RPMI7951 (cell line): Measurements from ENCODE around the gene ABCC4. TPM values are rescaled to one million over a fixed set of nuclear protein-coding genes. Genes with fewer than 3 reads are reported as not detected.
"Not testable (repeated sequence)": the region's sequence is repeated elsewhere in the genome, so short reads cannot be mapped to it uniquely, and the experiment has no call there.

ENCODE experiments used
- DNase-seq: peaks from one replicate; pipeline ENCODE4 v3.0.0-alpha.2; 2012; ENCODE audit warnings: low read depth
- total RNA-seq: library from RNA; depleted of rRNA; stranded (reverse); fragments of >200 nt; shearing (Covaris generic); gene quantifications from 2 replicates; pipeline ENCODE4 v1.2.3, GENCODE V29; 2014

ABCC4 gene
- total RNA-seq, 1 experiment from 2014 or later = 6.7 TPM

DNA sequence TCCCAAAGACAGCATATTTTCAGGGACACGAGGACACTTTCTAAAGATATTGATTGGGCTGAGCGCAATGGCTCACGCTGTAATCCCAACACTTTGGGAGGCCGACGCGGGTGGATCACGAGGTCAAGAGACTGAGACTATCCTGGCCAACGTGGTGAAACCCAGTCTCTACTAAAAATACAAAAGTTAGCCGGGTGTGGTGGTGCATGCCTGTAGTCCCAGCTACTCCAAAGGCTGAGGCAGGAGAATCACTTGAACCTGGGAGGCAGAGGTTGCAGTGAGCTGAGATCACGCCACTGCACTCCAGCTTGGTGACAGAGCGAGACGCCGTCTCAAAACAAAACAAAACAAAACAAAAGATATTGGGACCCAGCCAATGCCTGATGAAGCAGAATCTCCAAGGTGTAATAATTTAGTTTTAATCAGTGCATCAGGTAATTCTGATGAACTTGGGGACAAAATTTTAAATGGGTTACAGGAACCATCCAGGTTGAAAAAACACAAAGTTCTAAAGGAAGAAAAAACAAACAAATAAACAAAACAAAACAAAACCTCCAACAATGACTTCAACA lies 100.8 kb downstream of the ABCC4 start:
- not testable (repeated sequence) for DNase-seq

DNA sequence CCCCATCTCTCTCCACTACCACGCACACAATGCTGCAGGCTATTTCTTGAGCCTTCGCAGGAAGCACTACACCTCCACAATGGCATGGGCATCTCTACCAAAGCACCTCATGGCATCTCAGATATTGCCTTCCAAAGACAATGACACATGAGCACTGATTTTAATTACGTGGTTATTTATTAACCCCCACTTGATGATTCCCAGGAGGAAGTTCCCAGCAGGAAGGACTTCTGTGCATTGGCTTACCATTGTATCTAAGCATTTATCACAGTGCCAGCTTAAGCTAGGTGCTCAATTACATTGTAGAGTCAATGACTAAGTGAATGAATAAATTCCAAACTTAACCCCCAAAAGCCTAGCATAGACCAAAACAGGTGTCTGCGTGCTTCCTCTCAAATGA lies 101.4 kb downstream of the ABCC4 start:
- DNase-seq = no peak

DNA sequence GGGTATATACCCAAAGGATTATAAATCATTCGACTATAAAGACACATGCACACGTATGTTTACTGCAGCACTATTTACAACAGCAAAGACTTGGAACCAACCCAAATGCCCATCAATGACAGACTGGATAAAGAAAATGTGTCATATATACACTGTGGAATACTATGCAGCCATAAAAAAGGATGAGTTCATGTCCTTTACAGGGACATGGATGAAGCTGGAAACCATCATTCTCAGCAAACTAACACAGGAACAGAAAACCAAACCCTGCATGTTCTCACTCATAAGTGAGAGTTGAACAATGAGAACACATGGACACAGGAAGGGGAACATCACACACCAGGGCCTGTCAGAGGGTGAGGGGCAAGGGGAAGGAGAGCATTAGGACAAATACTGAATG lies 102.6 kb downstream of the ABCC4 start:
- DNase-seq = not testable (repeated sequence)

DNA sequence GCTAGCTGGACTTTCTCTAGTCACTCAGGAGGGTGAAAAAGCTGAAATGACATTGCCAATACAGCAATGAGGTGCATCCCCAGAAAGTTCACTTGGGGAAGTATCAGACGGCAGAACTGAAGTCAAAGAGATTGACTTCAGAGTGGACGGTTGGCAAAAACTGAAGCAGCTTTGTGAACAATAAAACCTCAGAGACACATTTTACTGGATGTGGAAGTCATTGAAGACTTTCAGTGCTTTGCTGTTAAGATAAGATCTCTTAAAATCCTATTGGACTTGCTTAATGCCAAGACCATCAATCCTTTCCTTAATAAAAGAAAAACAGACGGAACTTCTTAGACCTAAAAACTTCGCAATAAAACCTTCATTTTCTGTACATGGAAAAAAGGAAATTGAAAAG lies 103.7 kb downstream of the ABCC4 start:
- no peak for DNase-seq

DNA sequence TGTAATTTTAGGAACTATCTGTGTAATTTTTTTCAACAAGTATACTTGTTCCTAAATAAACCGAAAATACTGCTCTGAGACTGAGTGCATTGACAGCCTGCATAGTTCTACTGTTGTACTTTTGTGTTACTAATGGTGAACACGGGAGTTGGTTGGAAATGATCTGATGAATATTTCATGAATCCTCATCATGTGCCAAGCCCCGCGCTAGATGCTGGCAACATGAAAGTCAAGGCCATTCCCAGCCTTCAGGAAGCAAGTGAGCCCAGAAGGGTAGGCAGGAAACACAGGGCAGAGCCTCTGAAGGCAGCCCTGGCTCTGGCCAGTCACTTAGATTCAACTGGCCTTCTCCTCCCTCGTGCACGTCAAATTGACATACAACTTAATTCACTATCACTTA lies 106.1 kb downstream of the ABCC4 start:
- DNase-seq = no peak

DNA sequence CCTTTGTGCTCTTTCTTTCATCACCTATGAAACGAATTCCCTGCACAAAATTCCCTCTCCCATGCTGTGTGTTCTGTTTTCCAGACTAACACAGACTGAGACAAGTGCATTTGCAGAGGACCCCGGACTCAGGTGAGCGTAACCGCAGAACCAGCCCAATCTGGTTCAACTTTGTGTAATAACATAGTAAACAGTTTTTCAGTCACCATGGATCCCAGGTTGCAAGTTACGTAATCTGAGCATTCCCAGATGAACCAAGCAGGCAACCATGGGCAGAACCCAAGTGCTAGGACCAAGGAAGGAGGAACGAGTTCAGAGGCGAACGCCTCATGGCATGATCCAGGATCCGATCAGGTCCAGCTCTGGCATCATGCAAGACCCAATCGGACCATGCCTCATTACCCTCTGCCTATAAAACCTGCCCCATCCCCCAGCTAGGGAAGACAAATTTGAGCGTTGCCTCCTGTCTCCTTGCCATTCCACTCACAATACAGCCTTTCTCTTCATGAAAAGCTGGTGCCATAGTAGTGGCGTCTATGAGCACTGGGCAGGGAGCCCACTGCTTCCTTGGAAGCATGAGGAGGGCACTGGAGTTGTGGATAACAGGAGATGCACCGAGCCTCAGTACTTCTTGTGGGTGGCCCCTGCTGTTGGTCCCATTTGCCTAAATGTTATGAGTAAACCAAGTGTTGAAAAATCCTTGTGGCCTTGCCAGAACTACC lies 107.6 kb downstream of the ABCC4 start:
- no peak for DNase-seq

DNA sequence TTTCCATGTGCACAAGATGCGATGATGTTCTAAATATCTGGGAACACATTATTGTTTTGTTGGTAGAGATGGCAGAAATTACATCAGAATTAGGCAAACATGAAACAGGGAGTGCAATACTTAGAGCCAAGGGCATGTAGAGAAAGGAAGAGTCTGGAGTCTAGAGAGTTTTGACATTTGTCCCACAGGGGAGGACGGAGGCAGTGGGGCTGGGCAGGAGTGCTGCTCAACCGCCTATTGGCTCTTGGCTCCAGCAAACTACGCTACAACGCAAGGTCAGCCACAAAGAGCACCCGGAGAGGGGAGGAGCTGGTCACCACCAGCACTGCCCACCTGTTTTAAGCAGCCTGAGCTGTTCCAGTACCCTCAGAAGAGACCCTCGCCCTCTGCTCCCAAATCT lies 108.3 kb downstream of the ABCC4 start:
- no peak for DNase-seq

DNA sequence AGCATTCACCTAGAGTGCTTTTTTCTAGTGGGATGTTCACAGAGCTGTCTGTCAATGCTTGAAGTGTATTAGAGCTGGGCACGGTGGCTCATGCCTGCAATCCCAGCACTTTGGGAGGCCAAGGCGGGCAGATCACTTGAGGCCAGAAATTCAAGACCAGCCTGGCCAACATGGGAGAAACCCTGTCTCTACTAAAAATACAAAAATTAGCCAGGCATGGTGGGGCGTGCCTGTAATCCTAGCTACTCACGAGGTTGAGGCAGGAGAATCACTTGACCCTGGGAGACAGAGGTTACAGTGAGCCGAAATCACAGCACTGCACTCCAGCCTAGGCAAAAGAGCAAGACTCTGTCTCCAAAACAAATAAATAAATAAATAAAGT lies 108.7 kb downstream of the ABCC4 start:
- not testable (repeated sequence) for DNase-seq

DNA sequence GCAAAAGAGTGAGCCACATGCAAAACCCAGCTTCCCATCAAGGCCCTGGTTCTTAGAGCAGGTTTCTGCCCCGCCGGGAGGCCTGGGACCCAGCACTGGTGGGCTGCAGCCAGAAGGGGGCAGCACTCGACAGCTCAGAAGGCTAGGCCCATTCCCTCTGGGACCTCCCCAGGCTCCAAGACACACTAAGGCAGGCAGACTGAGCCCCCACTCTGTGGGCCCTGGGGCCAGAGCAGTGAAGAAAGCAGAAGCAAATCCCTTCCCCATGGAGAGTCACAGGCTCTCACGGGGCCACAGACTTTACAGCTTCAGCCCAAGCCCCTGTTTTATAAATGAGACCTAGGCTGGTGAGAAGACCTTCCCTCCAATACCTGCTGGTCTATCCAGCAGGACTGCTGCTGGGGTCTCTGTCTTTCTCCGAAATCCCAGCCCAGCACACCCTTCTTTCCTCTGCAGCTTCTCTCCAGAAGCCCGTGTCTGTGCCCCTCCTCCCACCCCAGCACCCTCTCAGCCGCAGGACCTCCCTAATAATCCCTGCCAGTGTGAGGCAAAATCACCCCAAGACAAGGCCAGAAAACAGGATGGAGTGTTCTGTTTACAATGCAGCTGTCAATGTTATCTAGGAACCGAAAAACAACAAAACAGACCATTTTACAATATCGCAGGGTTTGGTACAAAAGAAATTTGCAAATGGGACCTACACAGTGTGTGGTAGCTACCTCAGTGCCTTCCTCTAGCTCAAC lies 109.3 kb downstream of the ABCC4 start:
- DNase-seq = peak; percentile 57

DNA sequence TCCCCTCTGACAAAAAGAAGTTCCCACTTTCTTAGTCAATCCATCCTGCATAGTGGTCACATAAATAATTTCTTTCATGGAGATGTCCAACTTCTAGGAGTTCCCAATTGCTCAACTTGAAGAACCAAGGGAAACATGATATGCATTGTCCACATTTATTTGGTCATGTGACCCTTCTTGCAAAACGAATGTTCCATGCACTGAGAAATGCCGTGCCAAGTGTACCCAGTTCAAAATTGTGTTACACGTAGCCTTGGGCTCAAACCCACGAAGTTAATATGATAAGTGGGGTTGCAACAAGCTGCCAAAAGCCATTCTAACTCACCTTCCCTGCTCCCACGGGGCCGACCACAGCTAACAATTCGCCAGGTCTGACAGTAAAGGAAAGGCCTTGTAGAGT lies 113.1 kb downstream of the ABCC4 start:
- DNase-seq = no peak

DNA sequence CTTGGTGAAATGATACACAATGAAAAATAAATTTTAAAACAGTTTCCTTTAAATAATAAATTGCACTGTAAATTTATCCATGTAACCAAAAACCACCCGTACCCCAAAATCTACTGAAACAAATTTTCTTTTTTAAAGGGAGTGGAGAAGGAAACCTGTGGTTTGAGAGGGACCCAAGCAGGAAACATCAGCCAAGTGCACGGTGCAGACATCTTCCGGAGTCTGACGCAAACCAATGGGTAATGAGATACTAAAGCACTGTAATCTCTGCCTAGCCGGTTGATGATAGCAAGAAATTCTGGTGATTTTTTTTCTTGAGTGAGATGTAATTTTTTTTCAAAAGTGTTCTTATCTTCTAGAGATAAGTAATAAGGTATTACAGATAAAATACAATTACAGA lies 115.4 kb downstream of the ABCC4 start:
- DNase-seq = no peak

DNA sequence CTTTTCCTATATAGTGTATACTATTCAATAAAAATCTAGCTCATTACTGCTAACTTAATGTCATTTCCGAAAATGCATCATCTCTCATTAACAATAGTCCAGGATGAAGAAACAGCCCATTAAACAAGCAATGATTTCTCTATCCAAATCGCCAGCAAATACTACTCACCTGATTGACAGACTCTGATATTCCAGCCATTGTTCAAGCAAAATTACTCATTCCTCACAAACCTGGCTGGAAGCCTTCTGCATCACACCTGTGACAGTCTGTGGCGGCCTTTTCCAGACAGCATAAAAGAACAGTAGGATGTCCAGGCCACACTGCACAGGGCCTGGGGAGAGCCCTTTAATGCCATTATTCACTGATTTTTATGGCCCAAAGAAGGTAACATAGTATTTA lies 115.9 kb downstream of the ABCC4 start:
- DNase-seq = no peak

DNA sequence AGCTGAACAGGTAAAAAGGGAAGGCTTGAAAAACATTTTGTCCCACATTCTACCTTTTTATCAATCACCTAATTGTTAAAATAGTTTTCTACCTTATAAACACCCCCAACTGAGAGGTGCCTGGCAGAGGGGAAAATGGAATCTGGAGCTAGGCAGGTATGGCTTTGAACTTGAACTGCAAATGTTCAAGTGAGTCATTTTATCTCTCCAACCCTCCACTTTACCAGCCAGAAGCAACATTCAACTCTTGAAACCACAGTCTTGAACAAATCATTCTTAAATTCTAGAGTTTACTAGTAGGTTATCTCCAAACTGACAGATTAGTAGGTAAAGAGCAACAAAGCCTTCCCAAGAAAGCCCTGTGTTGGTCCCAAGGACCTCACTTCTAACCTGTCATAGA lies 116.9 kb downstream of the ABCC4 start:
- DNase-seq = no peak

DNA sequence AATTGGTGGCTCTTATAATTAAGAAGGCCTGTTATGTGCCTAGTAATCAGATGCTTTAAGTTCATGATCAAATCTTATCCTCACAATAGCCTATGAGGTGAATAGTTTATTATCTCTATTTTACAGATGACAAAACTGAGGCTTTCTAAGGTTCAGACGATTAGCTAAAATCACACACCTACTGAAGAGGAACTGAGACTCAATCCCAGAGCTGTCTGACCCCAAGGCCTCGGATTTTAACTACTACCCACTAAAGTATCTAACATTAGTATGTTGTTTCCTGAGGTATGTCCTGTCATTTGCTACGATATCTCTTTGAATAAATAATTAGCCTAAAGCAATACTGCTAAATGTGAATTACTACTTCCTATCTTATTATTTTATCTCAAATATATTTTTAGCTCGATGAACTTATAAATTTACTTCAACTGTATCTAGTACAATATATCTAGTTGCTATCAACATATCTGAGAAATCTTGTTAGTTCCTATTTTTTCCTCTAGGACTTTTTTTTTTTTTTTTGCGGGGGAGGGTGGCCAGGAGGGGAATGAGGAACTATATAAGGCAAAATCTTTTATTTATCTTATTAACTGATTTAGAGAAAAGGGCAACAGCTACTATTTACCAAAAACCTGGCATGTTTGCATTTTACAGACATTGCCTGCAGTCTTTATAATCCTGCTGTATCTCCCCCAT lies 118.5 kb downstream of the ABCC4 start:
- DNase-seq = no peak

DNA sequence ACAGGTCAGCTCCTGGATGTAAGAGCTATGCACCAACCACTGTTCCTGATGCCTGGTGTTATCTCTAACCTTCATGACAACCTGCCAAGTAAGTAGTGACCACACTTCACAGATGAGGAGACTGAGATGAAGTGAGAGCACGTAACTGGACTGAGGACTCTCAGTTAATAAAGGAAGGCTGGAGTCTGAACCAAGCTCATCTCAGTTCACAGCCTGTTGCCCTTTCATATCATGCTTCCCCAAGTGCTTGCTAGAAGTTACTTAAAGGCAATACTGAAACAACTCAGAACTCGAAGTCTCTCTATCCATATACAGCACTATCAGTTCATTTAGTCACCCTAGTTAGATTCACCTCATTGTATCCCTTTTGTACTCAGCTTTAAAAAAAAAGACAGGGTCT lies 119.7 kb downstream of the ABCC4 start:
- DNase-seq = no peak

DNA sequence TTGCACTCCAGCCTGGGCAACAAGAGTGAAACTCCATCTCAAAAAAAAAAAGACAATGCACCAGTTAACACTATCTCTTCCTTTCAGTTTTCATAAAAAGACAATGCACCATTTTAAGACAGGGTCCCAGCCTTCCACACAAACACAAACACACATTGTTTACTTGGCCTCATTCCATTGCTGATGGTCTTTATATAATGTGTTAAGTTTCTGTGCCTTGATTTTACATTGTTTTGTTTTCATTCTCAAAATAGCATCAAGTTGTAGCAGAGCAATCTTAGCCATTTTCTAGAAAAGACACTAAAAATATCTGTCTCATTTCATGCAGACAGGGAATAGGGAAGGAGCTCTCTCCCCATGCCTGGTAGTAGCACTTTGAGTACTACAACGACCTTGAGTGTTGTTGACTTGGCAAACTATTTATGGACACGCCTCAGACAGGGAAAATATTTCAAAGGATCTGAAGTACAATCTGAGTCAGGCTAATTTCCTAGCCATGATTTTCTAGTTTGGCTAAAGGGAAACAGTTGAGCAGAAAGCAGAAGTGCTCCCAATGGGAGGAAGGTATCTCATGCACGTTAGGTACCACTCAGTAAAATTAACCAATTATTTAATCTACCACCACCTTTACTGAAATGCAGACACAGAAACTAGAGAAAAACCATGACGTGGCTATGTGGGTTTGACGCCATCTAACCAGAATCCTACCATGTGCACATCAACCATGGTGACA lies 120.6 kb downstream of the ABCC4 start:
- DNase-seq = no peak

DNA sequence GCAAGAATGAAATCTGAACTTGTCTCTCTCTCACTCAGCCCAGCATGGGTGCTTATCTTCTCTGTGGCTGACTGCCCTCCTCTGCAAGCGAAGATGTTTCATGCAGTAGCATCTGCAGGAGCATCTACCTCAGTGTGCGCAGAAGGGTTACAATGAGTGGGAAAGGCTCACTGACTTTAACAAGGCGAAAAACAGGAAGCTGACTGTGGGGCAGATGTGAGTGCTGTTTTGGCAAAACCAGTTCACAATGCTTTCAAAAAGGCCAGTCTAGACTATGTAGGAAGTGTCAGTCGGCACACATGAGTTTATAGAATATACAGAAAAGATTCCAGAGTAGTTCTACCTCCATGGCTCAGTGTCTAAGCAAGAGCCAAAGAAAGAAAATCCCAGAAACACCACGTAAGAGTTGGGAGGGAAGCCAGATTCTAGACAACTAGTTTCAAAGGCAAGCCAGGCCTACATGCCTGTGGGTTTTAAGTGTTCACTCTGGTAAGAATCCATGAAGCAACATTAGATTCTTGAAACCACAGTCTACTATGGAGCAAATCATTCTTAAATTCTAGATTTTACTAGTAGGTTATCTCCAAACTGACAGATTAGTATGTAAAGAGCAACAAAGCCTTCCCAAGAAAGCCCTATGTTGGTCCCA lies 124.5 kb downstream of the ABCC4 start:
- no peak for DNase-seq

DNA sequence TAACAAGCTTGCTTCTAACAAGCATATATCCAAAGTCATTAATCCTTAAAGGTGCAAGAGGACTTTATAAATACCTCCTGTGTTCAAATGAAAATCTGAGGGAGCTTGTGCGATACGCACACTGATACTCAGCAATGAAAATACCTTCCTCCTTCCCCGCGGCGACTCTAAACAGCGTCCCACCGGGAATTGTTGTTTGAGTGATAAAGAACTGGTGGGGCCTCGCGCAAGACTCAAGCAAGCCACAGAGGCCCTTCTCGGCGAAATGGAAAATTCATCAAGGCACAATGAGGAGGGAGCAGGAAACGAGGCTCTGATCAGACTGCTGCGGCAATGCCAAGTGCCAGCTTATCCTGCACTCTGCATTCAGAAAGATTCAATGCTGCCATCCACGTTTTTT lies 126.7 kb downstream of the ABCC4 start:
- DNase-seq = no peak

DNA sequence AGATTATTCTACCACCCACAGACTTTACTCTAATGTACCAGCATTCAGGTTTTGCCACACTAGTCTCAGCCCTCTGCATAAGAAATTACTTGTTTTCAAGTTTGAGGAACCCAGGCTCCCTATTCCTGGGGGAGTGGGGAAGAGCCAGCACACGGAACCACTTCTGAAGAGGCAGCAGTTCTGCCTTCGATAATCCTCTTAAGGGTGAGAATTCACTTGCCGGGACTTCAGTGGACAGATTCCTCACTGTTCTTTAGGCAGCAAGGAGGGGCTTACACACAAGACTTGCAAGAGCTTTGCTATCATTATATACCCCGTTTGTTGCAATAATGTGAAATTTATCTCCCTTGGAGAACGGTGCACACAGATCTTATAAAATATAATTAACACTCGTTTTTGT lies 133.1 kb downstream of the ABCC4 start:
- no peak for DNase-seq

DNA sequence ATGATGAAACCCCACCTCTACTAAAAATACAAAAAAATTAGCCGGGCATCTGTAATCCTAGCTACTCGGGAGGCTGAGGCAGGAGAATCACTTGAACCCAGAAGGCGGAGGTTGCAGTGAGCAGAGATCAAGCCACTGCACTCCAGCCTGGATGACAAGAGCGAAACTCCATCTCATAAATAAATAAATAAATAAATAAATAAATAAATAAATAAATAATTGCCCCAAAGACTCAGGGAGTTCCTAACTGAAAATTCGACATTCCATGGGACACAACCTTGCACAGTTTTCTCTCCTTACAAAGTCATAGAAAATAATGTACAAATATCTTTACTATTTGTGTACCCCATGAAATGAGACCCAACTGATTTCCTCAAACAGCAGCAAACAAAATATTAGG lies 134.2 kb downstream of the ABCC4 start:
- DNase-seq = not testable (repeated sequence)

DNA sequence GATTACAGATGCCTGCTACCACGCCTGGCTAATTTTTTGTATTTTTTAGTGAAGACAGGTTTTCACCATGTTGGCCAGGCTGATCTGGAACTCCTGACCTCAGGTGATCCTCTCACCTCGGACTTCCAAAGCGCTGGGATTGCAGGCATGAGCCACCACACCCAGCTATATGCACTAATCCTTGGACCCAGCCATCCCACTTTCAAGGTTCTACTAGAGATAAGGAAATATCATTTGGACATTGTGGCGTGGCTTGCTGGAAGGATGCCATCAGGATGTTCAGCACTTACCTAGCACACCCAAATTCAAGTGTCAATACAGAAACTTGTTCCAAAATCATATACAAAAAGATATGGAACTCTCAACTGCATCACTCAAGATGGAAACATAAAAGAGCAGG lies 136.4 kb downstream of the ABCC4 start:
- DNase-seq = no peak
